Urinary bladder (tissue), 2 donors: ENCODE data around the gene PGRMC1. TPM values are rescaled to one million over a fixed set of nuclear protein-coding genes. Genes with fewer than 3 reads are reported as not detected.

Source experiments
- polyA plus RNA-seq: library from polyadenylated mRNA; stranded (reverse); fragments of 200-250 nt; gene quantifications from one replicate; pipeline ENCODE4 v1.2.3, GENCODE V29; 2013
- total RNA-seq: library from RNA; depleted of rRNA; stranded (reverse); fragments of >200 nt; gene quantifications from one replicate; pipeline ENCODE4 v1.2.3, GENCODE V29; 2014
- donor health status: healthy.

The PGRMC1 gene
- total and polyA plus RNA-seq, 2 donors = 136 to 179 TPM

Other genes starting within 250 kb of the PGRMC1 start
- gene CT47C1, start 163.3 kb upstream of the PGRMC1 start, total RNA-seq = not detected
- gene CT47C1, start 163.3 kb upstream of the PGRMC1 start, polyA plus RNA-seq = not detected
- 0.69 TPM for gene KIAA1210, start 108.5 kb upstream of the PGRMC1 start, total RNA-seq
- 0.06 TPM for gene KIAA1210, start 108.5 kb upstream of the PGRMC1 start, polyA plus RNA-seq
- gene SLC25A43, start 163.1 kb downstream of the PGRMC1 start, total RNA-seq = 12.4 TPM
- gene SLC25A43, start 163.1 kb downstream of the PGRMC1 start, polyA plus RNA-seq = 12.1 TPM
- gene SLC25A5, start 232.2 kb downstream of the PGRMC1 start, total RNA-seq = 76.6 TPM
- 326 TPM for gene SLC25A5, start 232.2 kb downstream of the PGRMC1 start, polyA plus RNA-seq